Colon (tissue), 2 donors: ENCODE results near the gene LIPA.
"Not testable (repeated sequence)": the region's sequence is repeated elsewhere in the genome, so short reads cannot be mapped to it uniquely, and the experiment has no call there.

Experiments
- FAIRE-seq: peaks from 2 replicates; lab custom pipeline; 2012; peaks lifted over from hg19 to GRCh38; lab: Jason Lieb, UNC
- donor health status: control.
- donor health status: control.

Gene LIPA

DNA sequence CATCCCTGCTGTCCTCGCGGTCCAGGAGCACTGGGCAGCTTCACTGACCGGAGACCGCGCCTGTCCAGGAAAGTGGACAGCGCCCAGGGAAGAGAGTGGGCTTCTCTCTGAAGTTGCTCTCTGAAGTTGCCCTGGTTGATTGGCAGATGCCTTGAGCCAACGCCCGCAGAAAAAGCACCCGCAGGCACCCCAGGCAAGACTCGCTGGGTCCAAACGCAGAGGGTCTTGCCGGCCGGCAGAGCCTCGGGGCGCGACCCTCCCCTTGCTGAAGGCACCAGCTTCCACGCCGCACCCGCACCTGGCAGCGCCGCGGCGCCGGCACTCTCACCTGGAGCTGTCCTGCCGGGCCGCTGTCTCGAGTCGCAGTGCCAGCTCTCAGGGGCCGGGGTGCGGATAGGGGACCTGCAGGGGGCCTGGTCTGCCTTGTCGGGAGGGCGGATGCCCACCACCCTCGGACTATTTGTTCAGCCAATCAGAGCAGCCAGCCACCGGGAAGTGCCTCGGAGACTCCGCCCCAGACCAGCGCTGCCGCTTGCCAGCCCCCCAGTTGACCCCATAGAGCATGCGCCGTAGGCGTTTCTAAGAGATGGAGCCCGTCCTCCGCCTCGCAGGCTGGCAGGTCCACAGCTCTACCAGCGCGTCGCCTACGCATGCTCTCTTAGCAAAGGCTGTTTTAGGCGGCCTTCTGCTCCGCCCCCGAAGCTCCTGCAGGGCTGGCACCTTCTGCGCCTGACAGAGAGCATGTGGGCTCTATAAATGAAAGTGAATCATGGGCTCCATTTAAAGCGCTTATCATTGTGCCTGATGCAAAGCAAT, at the start of gene LIPA:
LIPA (minus strand) TSS at position 367 of the 816 bp plus-strand sequence. CDS start 4,127 bp downstream, outside the sequence.
- FAIRE-seq = peak; percentile 85

DNA sequence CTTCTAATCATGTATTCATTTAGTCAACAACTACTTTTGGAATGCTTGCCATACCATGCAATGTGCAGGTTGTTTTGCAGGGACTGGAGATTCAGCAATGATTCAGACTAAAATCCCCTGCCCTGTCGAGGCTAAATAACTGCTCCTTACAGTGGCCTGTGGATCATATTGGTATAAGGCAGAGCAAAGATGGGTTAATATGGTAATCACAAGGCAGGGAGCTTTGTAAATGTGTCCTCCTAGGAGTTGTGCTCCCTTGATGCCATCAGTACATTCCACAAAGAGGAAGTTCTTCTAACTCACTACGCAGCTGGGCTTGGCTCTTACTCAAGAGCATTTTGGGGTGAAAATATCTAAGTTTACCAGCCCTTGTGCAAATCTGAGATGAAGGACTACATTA, 49.7 kb upstream of the LIPA start:
- FAIRE-seq = no peak

DNA sequence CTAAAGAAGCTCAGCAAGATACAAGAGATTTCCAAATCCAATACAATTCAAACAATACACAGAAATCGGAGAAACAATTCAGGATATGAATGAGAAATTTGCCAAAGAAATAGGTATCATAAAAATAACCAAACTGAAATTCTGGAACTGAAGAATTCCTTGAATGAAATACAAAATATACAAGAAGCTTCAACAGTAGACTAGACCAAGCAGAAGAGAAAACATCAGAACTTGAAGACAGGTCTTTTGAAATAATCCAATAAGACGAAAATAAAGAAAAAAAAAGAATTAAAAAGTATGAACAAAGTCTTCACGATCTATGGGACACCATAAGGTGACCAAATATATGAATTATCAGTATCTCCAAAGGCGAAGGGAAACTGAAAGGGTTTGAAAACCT, 47.5 kb upstream of the LIPA start:
- FAIRE-seq = no peak

DNA sequence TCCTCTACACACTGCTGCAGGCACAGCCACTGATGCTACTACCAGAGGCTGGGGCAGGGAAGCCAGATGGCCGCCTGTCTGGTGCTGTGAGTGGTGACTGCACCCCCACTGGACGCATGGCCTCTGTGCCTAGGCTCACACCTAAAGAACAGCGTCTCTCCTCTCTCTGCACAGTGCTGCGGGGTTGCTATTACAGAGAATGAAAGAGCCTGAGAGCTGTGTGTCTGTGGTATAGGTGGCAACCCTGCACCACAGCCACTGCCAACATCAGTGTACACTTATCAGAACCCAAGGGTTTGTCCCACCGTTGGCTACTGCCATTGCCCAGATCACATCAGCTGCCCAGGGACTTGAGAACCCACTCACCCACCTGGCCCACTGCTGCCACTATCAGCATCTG, 46.2 kb upstream of the LIPA start:
- FAIRE-seq = no peak

DNA sequence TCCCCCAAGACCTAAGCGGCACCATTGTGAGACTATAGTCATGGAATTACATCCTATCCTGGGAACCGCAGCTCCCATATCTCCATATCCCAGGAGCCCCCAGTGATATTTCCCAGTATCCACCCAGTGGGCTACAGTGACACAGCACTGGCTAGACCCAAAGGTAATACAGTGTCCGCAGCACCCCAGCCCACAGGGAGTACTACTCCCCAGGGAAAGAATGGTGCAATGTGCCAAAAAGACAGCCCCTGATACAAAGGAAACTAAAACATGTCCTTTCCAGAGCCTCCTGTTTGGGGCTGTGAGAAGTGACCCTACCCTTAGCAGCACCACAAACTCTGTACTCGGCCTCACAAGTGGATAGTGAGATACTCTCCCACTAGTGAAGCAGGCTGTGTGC, 45.8 kb upstream of the LIPA start:
- FAIRE-seq = no peak

DNA sequence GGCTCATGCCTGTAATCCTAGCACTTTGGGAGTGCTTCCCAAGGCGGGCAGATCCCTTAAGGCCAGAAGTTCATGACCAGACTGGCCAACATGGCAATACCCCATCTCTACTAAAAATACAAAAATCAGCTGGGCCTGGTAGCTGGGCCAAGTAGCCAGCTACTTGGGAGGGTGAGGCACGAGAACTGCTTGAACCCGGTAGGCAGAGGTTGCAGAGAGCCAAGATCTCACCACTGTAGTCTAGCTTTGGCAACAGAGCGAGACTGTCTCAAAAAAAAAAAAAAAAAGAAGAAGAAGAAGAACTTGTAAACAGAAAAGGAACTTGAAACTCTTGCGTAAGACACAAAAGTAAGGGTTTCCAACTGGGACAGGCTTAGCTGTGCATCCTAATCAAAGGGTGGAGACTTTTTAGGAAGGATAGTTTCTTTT, 44.7 kb upstream of the LIPA start:
- no peak for FAIRE-seq

DNA sequence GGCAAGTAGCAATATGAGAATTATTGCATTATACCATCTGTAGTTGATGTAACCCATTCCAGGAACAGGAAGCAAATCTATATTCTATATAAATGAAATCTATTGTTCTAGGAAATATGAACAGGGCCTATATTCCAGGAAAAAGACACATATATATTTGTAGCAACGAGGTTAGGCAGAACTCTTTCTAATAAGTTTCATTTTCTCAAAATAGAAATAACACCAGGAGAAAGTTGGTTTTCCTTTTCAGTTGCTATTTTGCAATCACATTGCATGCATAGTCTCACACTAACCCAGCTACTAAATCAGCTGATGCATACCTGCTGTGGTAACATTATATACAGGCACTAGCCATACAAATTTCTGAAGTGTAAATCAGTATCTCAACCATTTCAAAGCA, 44.0 kb upstream of the LIPA start:
- no peak for FAIRE-seq

DNA sequence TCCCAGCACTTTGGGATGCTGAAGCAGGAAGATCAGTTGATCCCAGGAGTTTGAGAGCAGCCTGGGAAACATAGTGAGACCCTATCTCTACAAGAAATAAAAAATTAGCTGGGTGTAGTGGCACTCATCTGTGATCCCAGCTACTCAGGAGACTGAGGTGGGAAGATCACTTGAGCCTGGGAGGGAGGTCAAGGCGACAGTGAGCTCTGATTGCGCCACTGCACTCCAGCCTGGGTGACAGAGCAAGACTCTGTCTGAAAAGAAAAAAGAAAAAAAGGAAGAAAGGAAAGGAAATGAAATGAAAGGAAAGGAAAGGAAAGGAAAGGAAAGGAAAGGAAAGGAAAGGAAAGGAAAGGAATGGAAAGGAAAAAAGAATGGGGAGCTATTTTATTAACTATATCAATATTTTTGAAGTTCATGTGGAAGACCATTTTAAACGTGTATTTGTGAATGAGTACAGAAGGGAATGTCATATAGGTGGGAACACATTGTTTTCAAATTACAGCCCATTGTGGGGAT, 43.2 kb upstream of the LIPA start:
- FAIRE-seq = no peak

DNA sequence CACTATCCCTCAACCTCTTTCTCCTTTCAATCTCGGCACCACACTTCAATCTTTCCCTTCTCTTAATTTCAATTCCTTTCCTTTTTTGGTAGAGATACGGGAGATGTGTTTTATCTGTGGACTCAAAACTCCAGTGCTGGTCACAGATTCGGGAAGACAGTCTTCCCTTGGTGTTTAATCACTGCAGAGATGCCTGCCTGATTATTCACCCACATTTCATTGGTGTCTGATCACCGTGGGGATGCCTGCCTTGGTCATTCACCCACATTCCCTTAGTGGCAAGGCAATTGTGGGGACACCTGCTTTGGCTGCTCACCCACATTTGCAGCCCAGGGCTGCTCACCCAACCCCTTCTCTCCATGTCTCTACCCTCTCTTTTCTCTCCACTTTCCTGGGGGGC, 33.7 kb upstream of the LIPA start:
- not testable (repeated sequence) for FAIRE-seq

DNA sequence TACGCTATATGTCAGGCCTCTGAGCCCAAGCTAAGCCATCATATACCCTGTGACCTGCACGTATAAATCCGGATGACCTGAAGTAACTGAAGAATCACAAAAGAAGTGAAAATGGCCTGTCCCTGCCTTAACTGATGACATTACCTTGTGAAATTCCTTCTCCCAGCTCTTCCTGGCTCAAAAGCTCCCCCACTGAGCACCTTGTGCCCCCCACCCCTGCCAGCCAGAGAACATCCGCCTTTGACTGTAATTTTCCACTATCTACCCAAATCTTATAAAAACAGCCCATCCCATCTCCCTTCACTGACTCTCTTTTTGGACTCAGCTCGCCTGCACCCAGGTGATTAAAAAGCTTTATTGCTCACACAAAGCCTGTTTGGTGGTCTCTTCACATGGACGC, 33.1 kb upstream of the LIPA start:
- FAIRE-seq = not testable (repeated sequence)

DNA sequence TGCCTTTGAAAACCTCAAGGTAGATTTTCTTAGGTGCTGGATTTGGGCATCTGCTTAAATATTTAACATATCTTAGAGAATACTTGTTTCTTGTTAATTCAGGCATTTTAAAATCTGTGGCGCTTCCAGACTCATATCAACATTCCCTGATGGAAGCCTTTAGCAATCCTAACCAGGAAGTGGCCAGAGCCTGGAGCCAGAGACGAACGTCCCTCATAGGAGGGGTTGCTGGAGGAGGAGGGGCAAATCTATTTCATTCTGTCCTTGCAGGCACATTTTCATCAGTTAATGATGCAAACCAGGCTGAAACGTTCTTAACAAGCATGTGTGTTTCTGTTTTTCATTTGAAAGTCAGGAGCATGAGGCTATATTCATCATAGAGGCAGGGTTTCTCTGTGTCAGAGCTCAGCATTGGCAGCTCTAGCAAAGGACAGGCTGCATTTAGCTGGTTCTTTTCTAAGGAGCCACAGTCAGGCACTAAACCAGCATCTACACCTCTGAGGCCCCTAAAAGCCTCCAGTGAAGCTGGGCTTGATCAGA, 32.4 kb upstream of the LIPA start:
- no peak for FAIRE-seq

DNA sequence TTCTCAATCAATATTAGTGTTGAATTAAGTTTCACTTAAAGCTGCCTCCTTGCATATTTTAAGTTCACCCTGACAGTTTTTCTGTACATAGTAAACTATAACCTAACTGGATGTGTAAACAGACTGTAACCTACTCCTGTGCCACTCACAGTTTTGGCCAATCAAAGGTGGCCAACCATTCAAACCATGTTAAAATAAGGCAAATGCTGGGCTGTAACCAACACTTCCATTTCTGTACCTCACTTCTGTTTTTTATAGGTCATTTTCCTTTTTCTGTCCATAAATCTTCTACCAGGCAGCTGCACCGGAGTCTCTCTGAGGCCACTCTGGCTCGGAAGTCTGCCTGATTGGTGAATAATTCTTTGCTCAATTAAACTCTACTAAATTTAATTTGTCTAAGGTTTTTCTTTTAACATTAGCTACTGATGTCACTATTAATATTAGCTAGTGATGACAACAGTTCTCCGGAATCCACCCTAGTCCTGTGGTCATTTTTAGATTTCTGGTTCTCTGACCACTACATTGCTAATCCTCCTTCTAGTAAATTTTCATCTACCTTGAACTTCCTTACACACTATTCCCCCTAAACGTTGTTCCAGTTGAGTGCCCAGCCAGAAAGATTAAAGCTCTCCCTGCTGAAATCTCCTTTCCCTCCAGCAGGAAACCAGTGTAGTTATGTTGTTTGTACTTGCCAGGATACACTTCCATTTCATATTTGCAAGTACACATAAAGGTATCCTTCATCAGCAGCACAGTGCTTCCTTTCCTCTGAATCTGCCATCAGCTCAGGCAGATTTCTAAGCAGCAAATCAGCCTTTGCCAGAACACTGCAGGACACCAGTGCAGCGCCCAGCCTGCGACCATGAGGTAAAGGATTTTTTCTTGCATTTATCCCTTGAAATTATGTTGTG, 31.7 kb upstream of the LIPA start:
- FAIRE-seq = no peak

DNA sequence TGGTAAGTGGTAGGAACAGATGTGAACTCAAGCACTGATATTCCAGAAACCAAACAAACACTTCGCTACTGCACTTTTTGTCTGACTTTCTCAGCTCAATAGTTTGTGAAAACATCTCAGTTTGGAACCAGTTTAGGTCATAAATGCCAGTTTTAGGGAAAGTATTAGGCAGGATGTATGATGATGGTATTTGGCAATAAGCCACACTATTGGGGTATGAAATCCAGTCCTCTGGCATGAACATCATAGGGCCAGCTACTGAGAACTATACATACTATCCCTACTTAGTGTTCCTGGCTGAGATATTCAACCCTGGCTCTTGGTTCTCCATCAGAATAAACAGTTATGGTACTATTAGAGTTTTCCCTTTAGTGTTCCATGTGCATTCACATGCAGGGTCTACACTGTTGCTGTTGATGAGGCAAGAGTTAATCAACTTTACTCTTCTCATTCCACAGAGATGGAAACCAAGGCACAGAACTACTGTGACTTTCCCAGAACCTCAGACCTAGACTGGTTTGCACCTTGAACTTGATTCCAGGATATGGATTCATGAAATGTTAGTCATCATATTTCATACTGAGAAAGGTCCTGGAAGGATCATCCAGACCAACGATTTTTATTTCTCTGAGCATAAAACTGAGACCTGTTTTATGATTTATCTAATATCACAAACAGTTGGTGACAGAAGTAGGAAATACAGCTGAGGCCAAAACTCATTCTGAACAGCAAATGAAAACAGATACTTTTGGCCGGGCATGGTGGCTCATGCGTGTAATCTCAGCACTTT, 30.2 kb upstream of the LIPA start:
- no peak for FAIRE-seq

DNA sequence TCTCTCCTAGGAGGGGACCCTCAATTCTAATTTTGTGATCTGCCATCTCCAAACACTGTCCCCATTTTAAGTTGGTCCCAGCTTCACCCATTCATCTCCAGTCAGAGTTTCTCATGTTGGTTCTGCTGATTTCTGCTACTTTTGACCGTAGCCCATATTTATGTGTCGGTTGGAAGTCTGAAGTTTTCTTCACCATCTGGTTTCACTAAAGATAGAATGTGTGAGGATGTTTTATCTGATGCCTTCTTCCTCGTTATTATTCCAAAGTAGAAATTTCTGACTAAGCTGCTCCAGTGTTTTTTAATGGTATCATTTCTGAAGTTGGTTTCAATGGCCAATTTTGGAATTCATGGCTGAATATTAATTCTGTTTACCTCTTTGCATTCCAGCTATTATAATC, 28.9 kb upstream of the LIPA start:
- no peak for FAIRE-seq

DNA sequence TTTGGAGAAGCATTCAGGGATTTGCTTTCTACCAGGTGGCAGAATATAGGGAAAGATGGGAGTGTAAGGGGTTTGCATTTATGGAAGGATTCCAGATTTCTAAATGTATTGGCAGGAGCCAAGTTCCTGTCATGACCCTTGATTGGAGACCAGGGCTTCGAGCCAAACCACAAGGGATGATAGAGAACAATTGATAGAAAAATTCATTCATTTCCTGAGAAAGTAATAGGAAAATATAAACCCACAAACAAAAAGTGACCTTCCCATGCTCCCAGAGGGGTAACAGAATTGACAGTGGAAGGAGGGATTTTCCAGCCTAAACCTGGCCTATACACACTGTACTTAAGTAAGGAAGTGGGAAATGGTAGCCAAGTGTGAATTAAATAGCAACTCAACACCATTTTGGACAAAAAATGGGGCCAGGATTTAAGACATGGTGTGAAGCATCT, 27.9 kb upstream of the LIPA start:
- no peak for FAIRE-seq

DNA sequence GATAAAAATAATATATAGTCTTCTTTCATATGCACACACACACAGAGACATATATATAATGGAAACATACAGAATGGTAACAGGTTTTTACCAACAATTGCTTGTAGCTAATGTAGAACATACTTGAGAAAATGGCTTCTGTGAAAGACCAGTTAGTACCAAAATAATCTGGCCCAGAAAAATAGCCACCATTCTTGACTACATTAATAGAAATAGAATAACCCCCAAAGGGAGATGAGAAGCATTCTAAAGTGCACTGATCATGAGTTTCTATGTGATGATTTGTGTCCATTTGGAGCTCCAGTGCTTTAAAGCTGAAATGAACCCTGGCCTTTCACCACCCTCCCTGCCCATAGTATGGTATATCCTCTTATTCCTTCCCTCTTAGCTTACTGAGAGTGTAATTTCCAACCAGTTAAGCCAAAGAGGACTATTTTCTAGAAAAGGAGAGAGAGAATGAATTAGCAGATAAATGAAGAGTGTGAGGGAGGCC, 27.4 kb upstream of the LIPA start:
- no peak for FAIRE-seq

DNA sequence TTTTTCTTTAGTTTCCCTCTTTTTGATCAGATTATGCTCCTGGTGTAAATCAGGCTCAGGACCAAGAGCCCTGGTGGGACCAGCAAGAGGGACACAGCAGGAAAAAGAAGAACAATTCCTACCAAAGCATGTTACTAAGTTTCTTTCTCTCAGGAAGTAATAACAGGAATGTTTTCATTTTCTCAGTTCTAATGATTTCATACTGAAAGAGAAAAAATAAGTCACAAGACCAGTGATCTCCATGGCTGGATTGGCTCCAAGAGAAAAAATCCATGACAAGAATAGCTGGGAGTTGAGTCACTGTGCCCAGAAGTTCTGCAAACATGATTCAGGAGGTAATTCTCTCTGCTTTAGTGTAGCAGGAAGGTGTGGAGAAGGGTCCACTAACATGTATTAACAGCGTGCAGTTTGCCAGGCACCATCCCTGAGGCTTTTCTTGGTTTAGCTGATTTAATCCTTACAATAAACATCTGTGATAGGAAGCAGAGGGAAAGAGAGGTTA, 26.5 kb upstream of the LIPA start:
- no peak for FAIRE-seq

DNA sequence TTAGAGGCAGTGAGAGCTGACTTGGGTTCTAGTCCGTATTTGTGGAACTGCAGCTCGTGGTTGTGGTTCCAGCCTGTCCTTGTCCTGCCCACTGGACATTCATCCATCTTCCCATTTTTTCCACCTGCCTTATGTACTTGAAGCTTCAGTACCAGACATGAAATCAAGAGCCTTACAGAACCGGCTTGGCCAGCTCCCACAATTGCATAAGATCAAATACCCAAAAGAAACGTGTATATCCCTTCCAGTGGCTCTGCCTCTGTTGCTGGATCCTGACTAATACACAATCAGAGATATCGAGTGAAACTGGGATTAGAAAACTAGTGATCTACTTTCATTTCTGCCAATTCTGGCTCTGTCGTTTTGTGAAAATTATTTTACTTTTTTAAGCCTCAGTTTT, 23.8 kb upstream of the LIPA start:
- FAIRE-seq = no peak

DNA sequence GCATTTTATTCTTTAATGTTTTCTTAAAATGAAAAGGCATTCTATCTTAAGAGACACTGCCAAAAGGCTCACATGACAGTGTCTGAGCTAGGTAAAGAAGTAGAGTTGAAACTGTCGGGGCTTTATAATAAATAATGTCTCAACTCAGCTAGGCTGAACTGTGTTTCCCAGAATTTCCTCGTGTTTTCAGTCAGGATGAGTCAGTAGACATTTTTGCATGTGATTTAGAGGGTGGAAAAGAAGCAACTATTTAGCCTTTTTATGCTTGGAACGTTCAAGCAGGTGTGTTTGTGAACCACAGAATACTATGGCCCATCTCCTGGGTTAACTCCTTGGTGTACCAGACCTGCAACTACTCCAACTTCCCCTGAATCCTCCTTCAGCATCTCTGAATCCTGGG, 23.4 kb upstream of the LIPA start:
- no peak for FAIRE-seq

DNA sequence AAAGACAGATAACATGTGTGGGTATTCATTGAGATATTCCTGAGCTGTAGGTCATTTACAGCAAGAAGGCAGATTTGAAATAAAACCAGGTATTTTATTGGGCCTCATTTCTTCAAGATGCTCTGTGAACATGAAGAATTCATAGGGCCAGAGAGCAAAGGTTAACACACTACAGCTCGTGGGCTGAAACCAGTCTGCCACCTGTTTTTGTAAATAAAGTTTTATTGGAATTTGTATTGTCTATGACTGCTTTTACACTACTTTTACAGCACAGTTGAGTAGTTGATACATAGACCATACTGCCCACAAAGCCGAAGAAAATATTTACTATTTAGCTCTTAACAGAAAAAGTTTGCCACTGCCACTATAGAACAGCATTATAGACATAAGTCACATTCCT, 22.1 kb upstream of the LIPA start:
- no peak for FAIRE-seq

DNA sequence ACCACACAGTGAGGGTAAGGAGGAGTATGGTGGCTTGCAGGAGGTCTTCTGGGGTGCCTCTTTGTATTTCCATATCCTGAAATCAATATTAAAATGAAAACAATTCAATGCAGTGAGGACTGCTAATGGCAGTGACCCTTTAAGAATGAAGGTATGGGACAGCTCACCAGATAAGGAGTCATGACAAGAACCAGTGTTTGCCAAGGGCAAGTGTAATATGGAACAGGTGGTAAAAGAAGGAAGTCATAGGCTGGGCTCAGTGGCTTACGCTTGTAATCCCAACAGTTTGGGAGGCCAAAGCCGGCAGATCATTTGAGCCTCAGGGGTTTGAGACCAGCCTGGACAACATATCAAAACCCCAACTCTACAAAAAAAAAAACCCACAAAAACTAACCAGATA, 20.0 kb upstream of the LIPA start:
- no peak for FAIRE-seq

DNA sequence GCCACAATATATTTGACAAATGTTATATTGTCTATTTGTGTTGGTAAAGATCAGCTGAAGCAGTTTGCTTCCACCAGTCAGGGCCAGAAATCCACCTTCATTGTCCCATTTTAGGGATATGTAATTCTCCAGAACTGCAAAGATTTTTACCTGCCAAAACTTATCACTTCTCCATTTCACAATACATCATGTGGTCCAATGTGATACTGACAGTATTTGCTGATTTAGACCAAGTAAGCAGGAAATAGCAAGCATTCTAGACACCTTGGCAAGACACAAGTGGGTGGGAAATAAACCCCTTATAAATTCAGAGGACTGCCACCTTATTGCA, 18.5 kb upstream of the LIPA start:
- FAIRE-seq = no peak
